Subcutaneous abdominal adipose tissue (tissue), 5 donors: Measurements from ENCODE around the gene FBL.
A peak's percentile ranks its signal among the peaks of the same experiment; 100 is the strongest.

Experiments
- H3K27ac ChIP-seq: one replicate; pipeline ENCODE4 v1.7.0; 2013; ENCODE audit warnings: low read depth, mild to moderate bottlenecking, inconsistent platforms, low read length, moderate library complexity
- H3K27me3 ChIP-seq, 5 donors: one replicate each; pipeline ENCODE4 v1.7.0; 2013; ENCODE audit warnings: low read length in 5 of 5, inconsistent platforms in 1 of 5; ENCODE audit not compliant: control insufficient read depth in 5 of 5, insufficient read depth in 4 of 5
- H3K36me3 ChIP-seq, 5 donors: one replicate each; pipeline ENCODE4 v1.7.0; 2013; ENCODE audit warnings: low read length in 5 of 5; ENCODE audit not compliant: control insufficient read depth in 5 of 5, insufficient read depth in 5 of 5
- H3K4me1 ChIP-seq, 5 donors: one replicate each; pipeline ENCODE4 v1.7.0; 2013; ENCODE audit warnings: low read length in 5 of 5, mild to moderate bottlenecking in 3 of 5, moderate library complexity in 1 of 5; ENCODE audit not compliant: control insufficient read depth in 5 of 5, insufficient read depth in 5 of 5
- H3K4me3 ChIP-seq, 5 donors: one replicate each; pipeline ENCODE4 v1.7.0; 2013; ENCODE audit warnings: low read length in 5 of 5, low read depth in 1 of 5
- H3K9ac ChIP-seq, 5 donors: one replicate each; pipeline ENCODE4 v1.7.0; 2013; ENCODE audit warnings: low read length in 5 of 5, mild to moderate bottlenecking in 4 of 5, moderate library complexity in 3 of 5
- H3K9me3 ChIP-seq, 5 donors: one replicate each; pipeline ENCODE4 v1.7.0; 2013; ENCODE audit warnings: low read length in 5 of 5; ENCODE audit not compliant: control insufficient read depth in 5 of 5
- donor health status: healthy.
- donor health status: healthy.
- donor health status: healthy.
- donor health status: healthy.
- donor health status: healthy.

FBL gene

DNA sequence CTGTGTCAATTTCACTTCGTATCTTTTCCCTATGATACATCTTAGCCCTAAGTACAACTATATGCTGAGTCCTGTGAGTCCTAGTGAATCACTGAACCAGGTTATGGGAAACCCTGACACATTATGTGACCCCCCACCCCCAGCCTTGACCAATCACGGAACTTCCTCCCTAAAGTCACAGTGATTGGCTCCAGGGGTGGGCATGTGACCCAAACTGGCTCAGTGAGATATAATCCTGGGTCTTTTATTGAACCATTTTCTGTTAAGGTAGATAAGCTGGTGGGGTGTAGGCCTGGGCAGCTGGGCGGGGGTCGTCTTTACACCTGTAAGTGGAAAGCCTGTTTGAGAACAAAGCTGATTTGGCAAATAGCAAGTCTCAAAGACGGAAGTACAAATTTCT lies 19.8 kb upstream of the FBL start:
- H3K36me3 ChIP-seq, result peaks cover 0 to 5% (median 0%) of the 10 kb centered on the region in 5 donors
- H3K9me3 ChIP-seq, result no peaks in the 10 kb centered on the region
- H3K27ac ChIP-seq, result no peak overlapping the region
- no peak overlapping the region for H3K9ac ChIP-seq
- H3K4me3 ChIP-seq, result no peak overlapping the region
- peaks cover 0 to 3% (median 2%) of the 10 kb centered on the region in 5 donors for H3K27me3 ChIP-seq
- H3K4me1 ChIP-seq, result no peaks in the 10 kb centered on the region

DNA sequence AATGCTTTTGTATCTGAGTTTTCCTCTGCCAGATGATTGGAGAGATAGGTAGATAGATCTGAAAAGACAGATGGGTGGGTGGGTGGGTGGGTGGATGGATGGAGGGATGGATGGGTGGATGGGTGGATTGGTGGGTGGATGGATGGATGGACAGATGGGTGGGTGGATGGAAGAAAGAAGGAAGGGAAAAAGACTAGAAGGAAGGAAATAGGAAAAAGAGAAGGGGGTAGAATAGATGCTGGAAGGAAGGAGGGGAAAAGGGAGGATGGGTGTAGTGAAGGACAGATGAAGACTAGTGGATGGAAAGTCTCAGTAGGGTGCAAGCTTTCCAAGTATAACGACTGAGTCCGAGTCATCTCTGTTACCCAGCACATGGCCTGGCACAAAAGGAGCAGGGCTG lies 19.0 kb upstream of the FBL start:
- Histone ChIP-seq H3K27me3 (peaks cover 0 to 3% (median under 1%) of the 10 kb centered on the region in 5 donors), H3K9ac (no peak overlapping the region), H3K4me3 (no peak overlapping the region), H3K4me1 (no peaks in the 10 kb centered on the region), H3K27ac (no peak overlapping the region), H3K9me3 (no peaks in the 10 kb centered on the region), H3K36me3 (peaks cover 0 to 5% (median 0%) of the 10 kb centered on the region in 5 donors)

DNA sequence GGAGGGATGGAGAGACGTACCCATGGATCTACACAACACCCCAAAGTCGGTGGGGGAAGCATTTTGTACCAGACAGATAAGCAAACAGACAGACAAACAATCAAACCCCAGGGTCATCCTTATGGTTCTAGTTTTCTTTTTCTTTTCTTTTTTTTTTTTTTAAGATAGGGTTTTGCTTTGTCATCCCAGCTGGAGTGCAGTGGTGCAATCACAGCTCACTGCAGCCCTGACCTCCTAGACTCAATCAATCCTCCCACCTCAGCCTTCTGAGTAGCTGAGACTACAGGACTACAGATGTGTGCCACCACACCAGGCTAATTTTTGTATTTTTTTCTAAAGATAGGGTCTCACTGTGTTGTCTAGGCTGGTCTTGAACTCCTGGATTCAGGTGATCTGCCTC lies 17.9 kb upstream of the FBL start:
- H3K27ac ChIP-seq, result no peak overlapping the region
- H3K4me3 ChIP-seq, result no peak overlapping the region
- no peaks in the 10 kb centered on the region for H3K4me1 ChIP-seq
- H3K36me3 ChIP-seq, result peaks cover 0 to 5% (median 0%) of the 10 kb centered on the region in 5 donors
- H3K27me3 ChIP-seq, result peaks cover 0 to 2% (median 0%) of the 10 kb centered on the region in 5 donors
- H3K9me3 ChIP-seq, result no peaks in the 10 kb centered on the region
- no peak overlapping the region for H3K9ac ChIP-seq

DNA sequence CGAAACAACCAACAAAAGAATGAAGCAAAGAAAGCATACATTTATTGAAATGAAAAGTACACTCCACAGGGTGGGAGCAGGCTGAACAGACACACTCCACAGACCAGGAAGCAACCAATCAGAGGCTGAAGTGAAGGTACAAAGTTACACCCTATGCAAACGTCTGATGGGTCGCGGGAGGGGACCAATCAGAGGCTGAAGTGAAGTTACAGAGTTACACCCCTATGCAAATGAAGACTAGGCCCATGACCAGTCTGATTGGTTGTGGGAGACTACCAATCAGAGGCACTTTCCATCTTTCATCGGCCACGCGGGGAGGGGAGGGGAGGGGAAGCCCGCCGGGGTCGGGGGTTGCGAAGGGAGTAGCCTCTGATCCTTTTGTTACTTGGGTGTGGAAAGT lies 12.4 kb upstream of the FBL start:
- Histone ChIP-seq H3K27me3 (peaks cover 0 to 3% (median 0%) of the 10 kb centered on the region in 5 donors), H3K9ac (no peak overlapping the region), H3K4me1 (no peaks in the 10 kb centered on the region), H3K27ac (no peak overlapping the region), H3K4me3 (no peak overlapping the region), H3K36me3 (no peaks in the 10 kb centered on the region), H3K9me3 (no peaks in the 10 kb centered on the region)

DNA sequence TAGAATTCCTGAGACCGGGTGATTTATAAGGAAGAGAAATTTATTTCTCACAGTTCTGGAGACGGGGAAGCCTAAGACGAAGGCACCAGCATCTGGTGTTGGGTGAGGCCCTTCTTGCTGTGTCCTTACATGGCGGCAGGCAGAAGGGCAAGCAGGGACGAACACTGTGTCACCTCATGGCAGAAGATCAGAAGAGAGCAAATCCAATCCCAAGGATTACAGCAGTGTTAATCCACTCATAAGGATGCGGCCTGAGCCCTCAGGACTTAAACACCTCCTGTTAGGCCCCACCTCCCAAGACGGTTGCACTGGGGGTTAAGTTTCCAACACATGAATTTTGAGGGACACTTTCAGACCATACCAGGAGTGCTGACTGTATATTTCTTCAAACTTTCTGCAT lies 6.7 kb upstream of the FBL start:
- no peak overlapping the region for H3K9ac ChIP-seq
- no peaks in the 10 kb centered on the region for H3K36me3 ChIP-seq
- no peaks in the 10 kb centered on the region for H3K4me1 ChIP-seq
- H3K4me3 ChIP-seq, result no peak overlapping the region
- H3K9me3 ChIP-seq, result no peaks in the 10 kb centered on the region
- no peak overlapping the region for H3K27ac ChIP-seq
- no peaks in the 10 kb centered on the region for H3K27me3 ChIP-seq

DNA sequence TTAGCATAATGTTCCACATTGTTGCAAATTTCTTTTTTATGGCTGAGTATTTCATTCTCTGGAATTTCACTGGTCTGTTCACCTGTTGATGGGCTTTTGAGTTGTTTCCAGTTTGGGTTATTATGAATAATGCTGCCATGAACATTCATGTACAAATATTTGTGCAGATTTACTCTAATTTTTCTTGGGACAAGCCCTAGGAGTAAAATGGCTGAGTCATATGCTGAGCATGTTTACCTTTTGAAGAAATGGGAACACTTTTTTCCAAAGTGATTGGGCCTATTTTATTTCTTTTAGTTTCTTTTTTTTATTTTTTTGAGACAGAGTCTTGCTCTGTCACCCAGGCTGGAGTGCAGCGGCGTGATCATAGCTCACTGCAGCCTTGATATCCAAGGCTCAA lies 4.7 kb upstream of the FBL start:
- Histone ChIP-seq H3K4me3 (no peak overlapping the region), H3K27ac (no peak overlapping the region), H3K9ac (no peak overlapping the region), H3K36me3 (no peaks in the 10 kb centered on the region), H3K27me3 (no peaks in the 10 kb centered on the region), H3K9me3 (no peaks in the 10 kb centered on the region), H3K4me1 (peaks cover 0 to 11% (median 9%) of the 10 kb centered on the region in 5 donors)

DNA sequence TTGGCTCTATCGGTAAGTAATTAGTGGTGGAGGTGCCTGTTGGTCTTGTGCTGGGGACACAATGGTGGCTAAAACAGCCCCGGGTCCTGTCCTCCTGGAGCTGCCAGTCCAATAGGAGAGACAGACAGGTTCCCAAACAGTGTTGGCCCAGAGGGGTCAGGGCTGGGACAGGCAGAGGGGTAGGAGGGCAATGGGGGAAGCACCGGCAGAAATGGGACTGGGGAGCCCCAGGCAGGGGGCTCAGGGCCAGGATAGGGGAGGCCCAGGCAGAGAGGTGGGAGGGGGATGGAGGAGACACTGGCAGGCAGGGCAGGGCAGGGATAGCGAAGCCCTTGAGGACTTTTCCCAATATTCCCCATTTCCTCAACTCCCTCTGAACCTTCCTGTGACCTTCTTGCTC lies 2.2 kb upstream of the FBL start:
- Histone ChIP-seq H3K27me3 (no peaks in the 10 kb centered on the region), H3K4me1 (peaks cover 3 to 29% (median 26%) of the 10 kb centered on the region in 5 donors), H3K27ac (no peak overlapping the region), H3K4me3 (no peak overlapping the region), H3K9me3 (no peaks in the 10 kb centered on the region), H3K9ac (no peak overlapping the region), H3K36me3 (no peaks in the 10 kb centered on the region)

DNA sequence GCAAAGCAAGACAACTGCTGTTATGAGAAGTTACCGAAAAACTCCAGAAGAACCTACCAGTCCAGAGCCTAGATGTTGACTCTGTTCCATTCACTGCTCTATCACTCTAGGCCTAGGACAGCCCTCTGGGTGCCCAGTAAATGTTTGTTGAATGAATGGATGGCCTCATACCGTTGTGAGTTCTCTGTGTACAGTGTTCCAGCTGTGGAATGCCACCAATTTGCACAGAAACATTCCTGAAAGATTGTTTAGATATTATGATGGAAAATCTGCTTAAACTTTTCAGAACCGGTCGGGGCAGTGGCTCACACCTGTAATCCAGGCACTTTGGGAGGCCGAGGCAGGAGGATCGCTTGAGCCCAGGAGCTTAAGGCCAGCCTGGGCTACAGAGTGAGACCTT lies 1.3 kb upstream of the FBL start:
- Histone ChIP-seq H3K4me3 (no peak overlapping the region), H3K27ac (no peak overlapping the region), H3K4me1 (peaks cover 3 to 32% (median 29%) of the 10 kb centered on the region in 5 donors), H3K9me3 (no peaks in the 10 kb centered on the region), H3K27me3 (no peaks in the 10 kb centered on the region), H3K36me3 (no peaks in the 10 kb centered on the region), H3K9ac (no peak overlapping the region)

DNA sequence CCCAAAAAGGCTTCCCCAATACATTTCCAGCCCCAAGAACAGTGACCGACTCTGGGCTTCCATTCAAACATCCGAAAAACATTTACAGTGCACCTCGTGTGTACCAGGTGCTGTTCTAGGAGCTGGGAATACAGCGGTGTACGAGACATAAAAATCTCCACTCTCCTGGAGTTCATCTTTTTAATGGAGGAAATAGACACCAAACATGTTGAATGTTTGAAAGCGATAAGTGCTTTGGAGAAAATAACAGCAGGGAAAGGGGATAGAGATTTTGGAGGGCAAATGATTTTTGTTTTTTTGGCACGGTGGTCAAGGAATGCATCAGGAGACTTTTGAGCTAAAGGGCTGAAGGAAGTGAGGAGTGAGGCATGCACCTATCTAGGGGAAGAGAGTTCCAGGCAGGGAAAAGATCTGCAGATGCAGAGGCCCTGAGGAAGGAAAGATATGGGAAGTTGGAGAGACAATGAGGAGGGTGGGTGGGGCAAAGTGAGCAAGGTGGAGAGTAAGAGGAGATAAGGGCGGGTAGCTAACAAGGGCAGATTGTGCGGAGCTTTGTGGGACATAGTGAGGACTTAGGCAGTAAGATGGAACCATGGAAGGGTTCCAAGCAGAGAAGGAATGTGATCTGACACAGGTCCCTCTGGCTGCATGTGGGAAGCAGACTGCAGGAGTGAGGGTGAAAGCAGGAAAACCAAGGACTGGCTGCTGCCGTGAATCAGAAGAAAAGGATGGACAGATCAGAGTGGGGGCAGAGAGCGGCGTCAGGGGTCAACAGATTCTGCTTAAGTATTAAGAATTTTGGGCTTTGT lies 703 bp upstream of the FBL start:
- no peaks in the 10 kb centered on the region for H3K36me3 ChIP-seq
- H3K4me3 ChIP-seq, result peak overlapping the region; percentile 62 to 89 (median 80)
- H3K27me3 ChIP-seq, result no peaks in the 10 kb centered on the region
- H3K9me3 ChIP-seq, result no peaks in the 10 kb centered on the region
- peak overlapping the region; percentile 80 for H3K27ac ChIP-seq
- H3K4me1 ChIP-seq, result peaks cover 3 to 33% (median 29%) of the 10 kb centered on the region in 5 donors
- H3K9ac ChIP-seq, result peak overlapping the region; percentile 78 to 88 (median 86)

DNA sequence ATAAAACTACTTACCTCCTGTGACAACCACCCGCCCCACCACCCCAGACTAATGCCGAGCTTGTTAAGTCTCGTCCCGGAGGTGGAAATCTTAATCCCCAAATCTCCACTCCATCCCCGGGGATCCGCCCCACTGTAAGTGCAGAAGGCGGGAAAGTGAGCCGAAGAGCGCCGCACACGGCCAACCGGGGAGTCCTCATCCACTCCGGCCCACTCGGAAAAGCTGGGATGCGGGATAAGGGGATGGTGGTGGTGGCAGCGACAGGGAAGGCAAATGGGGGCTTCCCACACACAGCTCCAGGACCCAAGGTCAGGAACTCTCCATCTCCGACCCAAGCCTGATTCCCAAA lies 621 bp downstream of the FBL start:
- peak overlapping the region; percentile 71 to 88 (median 86) for H3K9ac ChIP-seq
- no peaks in the 10 kb centered on the region for H3K36me3 ChIP-seq
- peak overlapping the region; percentile 80 for H3K27ac ChIP-seq
- peaks cover 3 to 34% (median 30%) of the 10 kb centered on the region in 5 donors for H3K4me1 ChIP-seq
- no peaks in the 10 kb centered on the region for H3K27me3 ChIP-seq
- H3K9me3 ChIP-seq, result no peaks in the 10 kb centered on the region
- H3K4me3 ChIP-seq, result peak overlapping the region; percentile 62 to 92 (median 83)
